NB4 (cell line): ENCODE data around the gene WNT1.

ENCODE experiments used
- DNase-seq: peaks from one replicate; pipeline ENCODE4 v3.0.0; 2010; ENCODE audit warnings: low read depth
- H3K4me3 ChIP-seq: one replicate; pipeline ENCODE4 v1.5.1; 2011; ENCODE audit warnings: mild to moderate bottlenecking, low read depth, low read length, moderate library complexity
- MYC ChIP-seq: IDR thresholded peaks from 2 replicates; pipeline ENCODE4 v1.6.1; 2011; ENCODE audit warnings: low read depth, low read length
- POLR2A ChIP-seq: IDR thresholded peaks from 2 replicates; pipeline ENCODE4 v1.6.1; 2011; ENCODE audit warnings: mild to moderate bottlenecking; ENCODE audit not compliant: insufficient read length; ENCODE audit errors: extremely low read depth
- TF ChIP-seq, protein P1 (sequence below): IDR thresholded peaks from one replicate; pipeline ENCODE4 v1.5.1; 2012; ENCODE audit warnings: low read depth, low read length
- TF ChIP-seq, protein P2 (sequence below): IDR thresholded peaks from 2 replicates; pipeline ENCODE4 v1.6.1; 2011; ENCODE audit warnings: low read depth, low read length

WNT1 gene

GRCh38 chr12:48978291-48978740 is at the start of gene WNT1:
WNT1 (plus strand) TSS chr12:48978322; CDS start chr12:48978651, 329 bp downstream.
- no peak within 1 kb of the TSS for H3K4me3 ChIP-seq
- DNase-seq, result no peak
- TF ChIP-seq, protein P1, sequence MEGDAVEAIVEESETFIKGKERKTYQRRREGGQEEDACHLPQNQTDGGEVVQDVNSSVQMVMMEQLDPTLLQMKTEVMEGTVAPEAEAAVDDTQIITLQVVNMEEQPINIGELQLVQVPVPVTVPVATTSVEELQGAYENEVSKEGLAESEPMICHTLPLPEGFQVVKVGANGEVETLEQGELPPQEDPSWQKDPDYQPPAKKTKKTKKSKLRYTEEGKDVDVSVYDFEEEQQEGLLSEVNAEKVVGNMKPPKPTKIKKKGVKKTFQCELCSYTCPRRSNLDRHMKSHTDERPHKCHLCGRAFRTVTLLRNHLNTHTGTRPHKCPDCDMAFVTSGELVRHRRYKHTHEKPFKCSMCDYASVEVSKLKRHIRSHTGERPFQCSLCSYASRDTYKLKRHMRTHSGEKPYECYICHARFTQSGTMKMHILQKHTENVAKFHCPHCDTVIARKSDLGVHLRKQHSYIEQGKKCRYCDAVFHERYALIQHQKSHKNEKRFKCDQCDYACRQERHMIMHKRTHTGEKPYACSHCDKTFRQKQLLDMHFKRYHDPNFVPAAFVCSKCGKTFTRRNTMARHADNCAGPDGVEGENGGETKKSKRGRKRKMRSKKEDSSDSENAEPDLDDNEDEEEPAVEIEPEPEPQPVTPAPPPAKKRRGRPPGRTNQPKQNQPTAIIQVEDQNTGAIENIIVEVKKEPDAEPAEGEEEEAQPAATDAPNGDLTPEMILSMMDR, result no peak
- TF ChIP-seq MYC (no peak), POLR2A (no peak)
- TF ChIP-seq, protein P2, sequence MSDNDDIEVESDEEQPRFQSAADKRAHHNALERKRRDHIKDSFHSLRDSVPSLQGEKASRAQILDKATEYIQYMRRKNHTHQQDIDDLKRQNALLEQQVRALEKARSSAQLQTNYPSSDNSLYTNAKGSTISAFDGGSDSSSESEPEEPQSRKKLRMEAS, result no peak

- TF ChIP-seq, protein P2, result no peak
- TF ChIP-seq, protein P1, result no peak
- H3K4me3 ChIP-seq, result no peak overlapping the region
- no peak for DNase-seq
Observed at GRCh38 chr12:48929551-48929950, 48.6 kb upstream of the WNT1 start.

- no peak overlapping the region for H3K4me3 ChIP-seq
- no peak for DNase-seq
- no peak for TF ChIP-seq POLR2A
- TF ChIP-seq, protein P2, result no peak
- TF ChIP-seq, protein P1, result no peak
- TF ChIP-seq MYC, result no peak
Observed at GRCh38 chr12:48930475-48930874, 47.6 kb upstream of the WNT1 start.

- TF ChIP-seq, protein P1, result no peak
- no peak for TF ChIP-seq MYC
- TF ChIP-seq, protein P2, result no peak
- no peak for TF ChIP-seq POLR2A
- no peak overlapping the region for H3K4me3 ChIP-seq
- DNase-seq, result no peak
Observed at GRCh38 chr12:48932878-48933277, 45.2 kb upstream of the WNT1 start.

DNA sequence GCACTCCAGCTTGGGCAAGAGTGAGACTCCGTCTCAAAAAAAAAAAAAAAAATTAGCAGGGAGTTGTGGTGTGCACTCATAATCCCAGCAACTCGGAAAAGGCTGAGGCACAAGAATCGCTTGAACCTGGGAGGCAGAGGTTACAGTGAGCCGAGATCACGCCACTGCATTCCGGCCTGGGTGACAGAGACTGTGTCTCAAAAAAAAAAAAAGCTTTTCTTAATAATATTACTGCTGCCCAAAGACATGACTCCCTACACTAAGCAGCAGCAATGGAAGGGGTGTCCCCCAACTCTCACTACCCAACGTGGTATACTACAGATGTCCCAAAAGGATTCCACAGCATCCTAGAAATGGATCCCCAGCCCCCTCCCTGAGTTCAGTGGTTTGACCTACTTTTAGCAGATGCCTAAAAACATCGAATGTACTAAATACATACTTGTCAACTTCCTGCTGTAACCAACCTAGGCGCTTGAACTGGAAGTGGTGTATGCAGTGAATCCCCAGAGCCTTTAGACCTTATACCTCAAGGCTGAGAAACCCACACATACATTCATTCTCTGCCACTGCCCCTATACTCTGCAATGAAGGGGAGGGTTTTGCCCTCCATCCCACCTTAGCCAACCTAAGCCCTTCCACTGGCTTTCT is 44.3 kb upstream of the WNT1 start:
- H3K4me3 ChIP-seq, result no peak overlapping the region
- DNase-seq, result no peak
- TF ChIP-seq, protein P1, result no peak
- TF ChIP-seq MYC (no peak), POLR2A (no peak)
- TF ChIP-seq, protein P2, result no peak

GRCh38 chr12:48934312-48934706 is 43.8 kb upstream of the WNT1 start:
- TF ChIP-seq, protein P1, result peak; percentile 52
- TF ChIP-seq POLR2A (no peak), MYC (no peak)
- TF ChIP-seq, protein P2, result no peak
- no peak overlapping the region for H3K4me3 ChIP-seq
- DNase-seq, result peak; percentile 40
